OCI-M1 (cell line): ENCODE measurements around the gene LRCOL1.

Experiments used
- DNase-seq: peaks from one replicate; lab custom pipeline; 2025; lab: John Stamatoyannopoulos, UW

Gene LRCOL1

GRCh38 chr12:132610051-132610759, at the start of gene LRCOL1:
Gene LRCOL1, minus strand, starts transcription at chr12:132610582. Its CDS starts 4,331 bp downstream, at chr12:132606251.
- DNase-seq = peak; percentile 14

- DNase-seq = no peak
Measured at GRCh38 chr12:132660052-132660451, 49.7 kb upstream of the LRCOL1 start.

DNA sequence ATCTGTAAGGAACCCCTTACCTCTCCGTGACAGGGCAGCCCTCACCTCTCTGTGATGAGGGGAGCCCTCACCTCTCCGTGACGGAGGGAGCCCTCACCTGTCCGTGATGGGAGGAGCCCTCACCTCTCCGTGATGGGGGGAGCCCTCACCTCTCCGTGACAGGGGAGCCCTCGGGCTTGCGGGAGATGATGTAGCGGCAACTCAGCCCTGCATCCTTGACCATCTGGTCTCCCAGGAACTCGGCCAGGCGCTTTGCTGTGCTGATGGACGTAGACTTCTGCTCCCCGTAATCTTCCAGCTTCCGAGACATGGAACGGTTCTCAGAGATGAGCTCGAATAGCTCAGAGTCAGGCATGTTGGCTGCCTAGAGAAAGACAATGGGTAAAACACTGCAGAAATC, 48.8 kb upstream of the LRCOL1 start:
- DNase-seq = no peak

- DNase-seq = no peak
Measured at GRCh38 chr12:132658149-132658894, 47.9 kb upstream of the LRCOL1 start.

DNA sequence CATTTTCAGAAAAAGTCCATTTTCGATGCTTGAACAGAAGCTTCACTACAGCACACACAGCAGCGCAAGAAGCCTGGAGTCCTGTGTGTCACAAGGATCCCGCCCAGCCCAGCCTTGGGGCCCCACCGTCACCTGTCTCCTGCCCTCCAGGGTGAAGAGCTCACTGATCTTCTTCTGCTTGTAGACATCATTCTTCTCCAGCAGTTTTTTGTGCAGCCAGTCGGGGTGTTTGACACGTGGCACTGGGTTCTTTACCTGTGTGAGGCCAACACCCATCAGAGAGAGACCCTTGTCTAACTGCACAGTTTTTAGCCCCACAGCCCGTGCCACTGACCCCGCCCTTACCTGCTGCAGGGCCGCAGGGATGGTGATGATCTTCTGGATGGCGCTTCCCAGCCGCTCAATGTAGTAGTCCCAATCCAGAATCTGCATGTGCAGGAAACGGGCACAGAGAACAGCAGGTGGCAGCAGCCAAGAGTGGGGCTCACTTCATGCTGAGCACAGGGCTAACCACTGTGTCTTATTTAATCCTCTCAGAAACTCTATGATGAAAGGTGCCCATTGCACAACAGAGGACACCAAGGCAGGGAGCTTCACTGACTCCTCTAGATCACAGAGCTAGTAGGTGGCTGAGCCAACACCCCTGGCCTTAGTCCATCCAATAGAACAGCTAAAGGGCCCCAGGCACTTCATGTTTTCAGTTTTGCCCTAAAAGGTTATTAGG, 46.8 kb upstream of the LRCOL1 start:
- no peak for DNase-seq

- DNase-seq = no peak
Measured at GRCh38 chr12:132653567-132654290, 43.3 kb upstream of the LRCOL1 start.

GRCh38 chr12:132651444-132652100, 41.2 kb upstream of the LRCOL1 start:
- DNase-seq = no peak

DNA sequence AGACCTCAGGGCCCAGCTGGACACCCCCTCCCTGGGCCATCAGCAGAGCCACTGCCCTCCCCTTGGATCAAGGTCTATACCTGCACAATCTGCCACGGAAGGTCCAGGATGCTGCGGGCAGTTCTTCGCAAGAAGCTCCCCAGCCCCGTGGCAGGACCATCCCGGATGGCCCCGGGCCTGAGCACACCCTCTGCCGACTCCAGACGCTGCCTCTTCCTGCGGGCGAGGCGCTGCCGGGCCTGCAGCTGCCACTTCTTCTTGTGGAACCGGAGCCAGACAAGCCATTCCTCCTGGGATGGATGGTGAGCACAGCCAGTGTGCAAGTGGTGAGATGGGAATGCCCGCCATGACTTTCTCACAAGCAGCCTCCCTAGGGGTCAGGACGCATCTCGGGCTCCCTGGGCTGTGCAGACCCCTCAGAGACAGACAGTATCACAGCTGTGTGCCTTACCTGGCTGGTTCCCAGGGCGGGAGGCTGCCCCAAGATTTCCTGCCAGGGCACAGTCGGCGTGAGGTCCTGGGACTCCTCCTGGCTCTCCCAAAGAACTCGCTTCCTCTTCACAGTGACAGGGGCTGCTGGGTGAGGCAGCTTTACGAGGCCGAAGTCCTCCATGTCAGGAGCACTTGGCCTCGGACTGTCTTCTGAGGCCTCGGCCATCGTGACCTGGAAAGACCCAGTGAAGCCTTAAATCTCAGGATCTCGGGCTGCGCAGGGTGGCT, 39.0 kb upstream of the LRCOL1 start:
- DNase-seq = no peak

- DNase-seq = no peak
Measured at GRCh38 chr12:132648616-132649225, 38.3 kb upstream of the LRCOL1 start.

GRCh38 chr12:132647858-132648257, 37.5 kb upstream of the LRCOL1 start:
- DNase-seq = no peak

GRCh38 chr12:132646850-132647249, 36.5 kb upstream of the LRCOL1 start:
- no peak for DNase-seq

- DNase-seq = no peak
Measured at GRCh38 chr12:132642846-132643835, 32.8 kb upstream of the LRCOL1 start.

DNA sequence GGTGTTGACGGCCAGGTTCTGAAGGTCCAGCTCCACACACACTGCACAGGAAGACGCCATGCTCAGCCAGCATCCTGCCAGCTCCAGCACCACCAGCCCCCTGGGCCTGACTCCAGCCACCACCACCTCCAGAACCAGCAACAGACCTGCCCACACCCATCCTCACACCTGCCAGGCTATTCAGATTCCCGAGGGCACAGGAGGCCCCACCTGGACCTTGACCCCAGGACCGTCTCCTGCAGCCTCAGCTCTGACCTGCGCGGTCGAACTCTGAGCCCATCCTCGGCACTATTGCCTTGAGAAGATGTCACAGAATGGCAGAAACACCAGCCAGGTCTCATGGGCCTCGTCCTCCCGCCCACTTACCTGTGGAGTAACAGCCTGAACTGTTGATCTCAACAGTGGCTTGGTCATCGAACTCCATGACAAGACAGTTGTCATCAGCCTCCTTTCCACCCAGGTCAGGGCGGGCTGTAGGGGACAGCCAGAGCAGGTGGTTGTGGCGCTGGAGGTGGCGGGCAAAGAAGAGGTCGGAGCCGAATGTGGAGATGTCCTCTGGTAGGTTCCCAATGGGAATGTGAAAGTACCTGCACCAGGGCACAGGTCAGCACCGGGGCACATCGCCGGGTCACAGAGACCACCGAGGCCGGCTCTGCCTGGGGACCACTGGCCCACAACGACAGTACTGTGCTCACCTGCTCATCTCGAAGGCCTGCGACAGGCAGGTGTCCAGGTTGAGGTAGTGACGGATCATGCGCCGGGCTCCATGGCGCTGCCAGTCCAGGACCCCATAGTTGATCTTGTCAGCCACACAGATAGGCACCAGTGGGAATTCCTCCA, 31.6 kb upstream of the LRCOL1 start:
- DNase-seq = no peak

DNA sequence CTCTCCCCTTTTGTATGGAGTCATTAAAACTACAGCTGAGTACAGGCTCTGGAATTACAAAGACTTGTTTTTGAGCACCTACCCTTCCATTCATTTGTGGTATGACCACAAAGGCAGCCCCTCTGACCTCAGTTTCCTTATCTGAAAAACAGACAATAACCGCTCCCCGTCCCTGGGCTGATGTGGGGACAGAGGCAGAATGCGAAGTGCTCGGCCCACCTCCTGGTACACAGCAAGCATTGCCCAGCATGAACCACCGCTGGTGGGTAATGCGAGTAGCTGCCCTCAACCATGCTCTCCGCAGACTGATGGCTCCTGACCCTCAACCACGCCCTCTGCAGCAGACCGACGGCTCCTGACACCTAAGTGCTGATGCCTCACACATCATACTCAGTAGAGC, 30.6 kb upstream of the LRCOL1 start:
- DNase-seq = no peak

DNA sequence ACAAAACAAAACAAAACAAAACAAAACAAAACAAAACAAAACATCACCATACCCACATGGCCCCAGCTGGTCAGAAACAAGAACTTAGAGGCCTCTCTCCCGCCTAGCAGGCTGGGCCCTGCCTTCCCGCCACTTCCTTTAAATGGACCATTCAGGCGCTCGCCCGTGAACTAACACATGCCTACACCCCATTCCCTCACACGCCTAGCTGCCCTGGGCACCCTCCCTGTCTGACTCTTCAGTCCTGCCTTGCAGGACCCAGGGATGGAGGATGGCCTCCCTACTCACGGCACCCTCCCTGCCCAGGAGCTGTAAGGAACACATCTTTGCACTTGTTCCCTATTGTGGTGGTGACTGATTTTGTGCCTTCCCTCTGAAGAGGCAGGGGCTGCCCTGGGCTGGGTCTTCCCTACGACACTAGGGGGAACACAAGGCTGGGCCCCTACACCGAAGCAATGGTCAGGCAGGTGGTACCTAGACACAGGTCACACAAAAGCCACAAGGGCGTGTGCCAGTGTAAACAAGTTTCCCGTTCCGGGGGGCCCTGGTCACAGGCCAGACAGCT, 29.7 kb upstream of the LRCOL1 start:
- no peak for DNase-seq

- DNase-seq = peak; percentile 13
Measured at GRCh38 chr12:132638541-132639408, 28.4 kb upstream of the LRCOL1 start.

GRCh38 chr12:132637811-132638210, 27.4 kb upstream of the LRCOL1 start:
- no peak for DNase-seq
